ENCODE results near the gene AUTS2.

The AUTS2 gene

GRCh38 chr7:69657331-69657730, 59.1 kb downstream of the AUTS2 start:
- H3K4me3 ChIP-seq (ENCODE audit: low read depth, low read length): no peak overlapping the region
- TF ChIP-seq, protein P1, sequence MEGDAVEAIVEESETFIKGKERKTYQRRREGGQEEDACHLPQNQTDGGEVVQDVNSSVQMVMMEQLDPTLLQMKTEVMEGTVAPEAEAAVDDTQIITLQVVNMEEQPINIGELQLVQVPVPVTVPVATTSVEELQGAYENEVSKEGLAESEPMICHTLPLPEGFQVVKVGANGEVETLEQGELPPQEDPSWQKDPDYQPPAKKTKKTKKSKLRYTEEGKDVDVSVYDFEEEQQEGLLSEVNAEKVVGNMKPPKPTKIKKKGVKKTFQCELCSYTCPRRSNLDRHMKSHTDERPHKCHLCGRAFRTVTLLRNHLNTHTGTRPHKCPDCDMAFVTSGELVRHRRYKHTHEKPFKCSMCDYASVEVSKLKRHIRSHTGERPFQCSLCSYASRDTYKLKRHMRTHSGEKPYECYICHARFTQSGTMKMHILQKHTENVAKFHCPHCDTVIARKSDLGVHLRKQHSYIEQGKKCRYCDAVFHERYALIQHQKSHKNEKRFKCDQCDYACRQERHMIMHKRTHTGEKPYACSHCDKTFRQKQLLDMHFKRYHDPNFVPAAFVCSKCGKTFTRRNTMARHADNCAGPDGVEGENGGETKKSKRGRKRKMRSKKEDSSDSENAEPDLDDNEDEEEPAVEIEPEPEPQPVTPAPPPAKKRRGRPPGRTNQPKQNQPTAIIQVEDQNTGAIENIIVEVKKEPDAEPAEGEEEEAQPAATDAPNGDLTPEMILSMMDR (IDR thresholded peaks at IDR 0.05; ENCODE audit: low read depth, low read length): no peak

- TF ChIP-seq, protein P1 (IDR thresholded peaks at IDR 0.05; ENCODE audit: low read depth, low read length): no peak
- no peak overlapping the region for H3K4me3 ChIP-seq (ENCODE audit: low read depth, low read length)
Measured at GRCh38 chr7:69657985-69658384, 59.7 kb downstream of the AUTS2 start.

DNA sequence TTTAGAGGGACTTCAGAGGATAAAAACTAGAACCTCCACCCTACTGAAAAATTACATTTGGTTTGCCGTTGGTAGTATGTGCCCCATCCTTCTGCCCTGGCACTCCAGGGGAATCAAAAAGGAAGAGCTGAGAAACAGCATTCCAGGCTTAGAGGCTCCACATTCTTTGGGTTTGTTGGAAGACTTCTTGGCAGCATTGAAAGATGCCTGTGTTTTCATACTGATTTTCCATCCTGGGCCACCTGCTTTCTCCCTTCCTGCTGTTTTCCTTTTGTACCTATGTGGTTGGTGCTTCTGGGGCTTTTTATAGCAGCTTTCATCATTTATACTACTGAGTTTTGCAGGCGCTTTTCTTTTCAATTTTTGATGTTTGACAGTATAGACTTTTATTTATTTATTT, 61.7 kb downstream of the AUTS2 start:
- TF ChIP-seq, protein P1 (IDR thresholded peaks at IDR 0.05; ENCODE audit: low read depth, low read length): no peak
- no peak overlapping the region for H3K4me3 ChIP-seq (ENCODE audit: low read depth, low read length)

- no peak overlapping the region for H3K4me3 ChIP-seq (ENCODE audit: low read depth, low read length)
- TF ChIP-seq, protein P1 (IDR thresholded peaks at IDR 0.05; ENCODE audit: low read depth, low read length): no peak
Measured at GRCh38 chr7:69661342-69661741, 63.1 kb downstream of the AUTS2 start.

- H3K4me3 ChIP-seq (ENCODE audit: low read depth, low read length): no peak overlapping the region
- TF ChIP-seq, protein P1 (IDR thresholded peaks at IDR 0.05; ENCODE audit: low read depth, low read length): no peak
Measured at GRCh38 chr7:69663911-69664832, 65.9 kb downstream of the AUTS2 start.

GRCh38 chr7:69665369-69665768, 67.1 kb downstream of the AUTS2 start:
- TF ChIP-seq, protein P1 (IDR thresholded peaks at IDR 0.05; ENCODE audit: low read depth, low read length): no peak
- no peak overlapping the region for H3K4me3 ChIP-seq (ENCODE audit: low read depth, low read length)

- no peak overlapping the region for H3K4me3 ChIP-seq (ENCODE audit: low read depth, low read length)
- TF ChIP-seq, protein P1 (IDR thresholded peaks at IDR 0.05; ENCODE audit: low read depth, low read length): no peak
Measured at GRCh38 chr7:69668339-69668870, 70.1 kb downstream of the AUTS2 start.
